GM23338 (cell line): ENCODE data around the gene ADIPOR2. TPM values are rescaled to one million over a fixed set of nuclear protein-coding genes. Genes with fewer than 3 reads are reported as not detected.

ENCODE experiments used
- ATAC-seq: fragments of 200-7000 bp; cut with Tn5 transposase; 3 replicates; pipeline ENCODE4 v1.9.1; 2020
- DNase-seq: peaks from one replicate; pipeline ENCODE4 v3.0.0-alpha.2; 2015; ENCODE audit warnings: low spot score
- H2AFZ ChIP-seq: fragments of 200-600 bp; sonication (generic); 2 replicates; pipeline ENCODE4 v1.8.0; 2016; ENCODE audit warnings: antibody characterized with exemption, mild to moderate bottlenecking, moderate library complexity
- H3F3A ChIP-seq: fragments of 200-600 bp; sonication (generic); replicated peaks from 2 replicates; pipeline ENCODE4 v1.8.0; 2017; ENCODE audit warnings: antibody characterized with exemption, mixed run types, low read depth
- H3K27ac ChIP-seq: fragments of 200-600 bp; sonication (generic); 2 replicates; pipeline ENCODE4 v1.6.1; 2016; ENCODE audit warnings: low read depth
- H3K27me3 ChIP-seq: fragments of 200-600 bp; sonication (generic); 2 replicates; pipeline ENCODE4 v1.8.0; 2016; ENCODE audit warnings: mild to moderate bottlenecking, mixed run types, moderate library complexity; ENCODE audit not compliant: insufficient read depth
- H3K36me3 ChIP-seq: fragments of 200-600 bp; sonication (generic); 2 replicates; pipeline ENCODE4 v1.8.0; 2016; ENCODE audit warnings: mild to moderate bottlenecking; ENCODE audit not compliant: insufficient read depth
- H3K4me1 ChIP-seq: fragments of 200-600 bp; sonication (generic); 2 replicates; pipeline ENCODE4 v1.8.0; 2016; ENCODE audit warnings: mild to moderate bottlenecking, moderate library complexity; ENCODE audit not compliant: insufficient read depth
- H3K4me2 ChIP-seq: fragments of 200-600 bp; sonication (generic); 2 replicates; pipeline ENCODE4 v1.7.1; 2017; ENCODE audit warnings: mixed run types
- H3K4me3 ChIP-seq: fragments of 200-600 bp; sonication (generic); 2 replicates; pipeline ENCODE4 v1.6.1; 2016; ENCODE audit warnings: mixed run types
- H3K79me2 ChIP-seq: fragments of 200-600 bp; sonication (generic); replicated peaks from 2 replicates; pipeline ENCODE4 v1.8.0; 2017; ENCODE audit warnings: mild to moderate bottlenecking; ENCODE audit not compliant: insufficient read depth
- H3K9me2 ChIP-seq: fragments of 200-600 bp; sonication (generic); 2 replicates; pipeline ENCODE4 v1.8.0; 2017; ENCODE audit not compliant: insufficient read depth
- H4K20me1 ChIP-seq: fragments of 200-600 bp; sonication (generic); replicated peaks from 2 replicates; pipeline ENCODE4 v1.8.0; 2017; ENCODE audit warnings: mild to moderate bottlenecking; ENCODE audit not compliant: insufficient read depth
- H3K27ac Mint-ChIP-seq: 2 replicates; pipeline ENCODE4 v1.8.0; 2020; ENCODE audit warnings: inconsistent platforms, mild to moderate bottlenecking, moderate library complexity, mixed read lengths
- H3K27me3 Mint-ChIP-seq: 3 replicates; pipeline ENCODE4 v1.8.0; 2022; ENCODE audit warnings: low read depth, mild to moderate bottlenecking, moderate library complexity, mixed read lengths, inconsistent platforms; ENCODE audit not compliant: insufficient read depth, poor library complexity
- H3K36me3 Mint-ChIP-seq: 3 replicates; pipeline ENCODE4 v1.8.0; 2021; ENCODE audit warnings: low read depth, mild to moderate bottlenecking, inconsistent platforms, moderate library complexity, mixed read lengths
- H3K4me1 Mint-ChIP-seq: 3 replicates; pipeline ENCODE4 v1.8.0; 2020; ENCODE audit warnings: mild to moderate bottlenecking, inconsistent platforms, mixed read lengths
- H3K4me3 Mint-ChIP-seq: 3 replicates; pipeline ENCODE4 v1.8.0; 2021; ENCODE audit warnings: moderate library complexity, mild to moderate bottlenecking, inconsistent platforms, mixed read lengths
- H3K9me3 Mint-ChIP-seq: 3 replicates; pipeline ENCODE4 v1.8.0; 2020; ENCODE audit warnings: moderate library complexity, mild to moderate bottlenecking, inconsistent platforms, mixed read lengths
- CREB1 ChIP-seq: fragments of 250-450 bp; sonication (Bioruptor Pico); IDR thresholded peaks from 2 replicates; pipeline ENCODE4 v1.5.0; 2020; ENCODE audit warnings: low read depth, mild to moderate bottlenecking, moderate library complexity
- EZH2 ChIP-seq: fragments of 200-600 bp; sonication (generic); IDR thresholded peaks from one replicate; pipeline ENCODE4 v1.8.0; 2017; ENCODE audit warnings: antibody characterized with exemption, mild to moderate bottlenecking, low read depth; ENCODE audit not compliant: unreplicated experiment
- EZH2phosphoT487 ChIP-seq: fragments of 200-600 bp; sonication (generic); IDR thresholded peaks from one replicate; pipeline ENCODE4 v1.8.1; 2018; ENCODE audit warnings: antibody characterized with exemption; ENCODE audit not compliant: unreplicated experiment
- JUNB ChIP-seq: IDR thresholded peaks from one replicate; pipeline ENCODE4 v1.6.1; 2016; ENCODE audit warnings: antibody characterized with exemption; ENCODE audit not compliant: unreplicated experiment
- NANOG ChIP-seq: IDR thresholded peaks from 2 replicates; pipeline ENCODE4 v1.6.1; 2016; ENCODE audit warnings: antibody characterized with exemption, borderline replicate concordance
- POLR2AphosphoS5 ChIP-seq: IDR thresholded peaks from 2 replicates; pipeline ENCODE4 v1.6.1; 2016; ENCODE audit warnings: antibody characterized with exemption, low read depth
- STAT1 ChIP-seq: IDR thresholded peaks from one replicate; pipeline ENCODE4 v1.6.1; 2016; ENCODE audit warnings: antibody characterized with exemption; ENCODE audit not compliant: unreplicated experiment
- ZNF114 ChIP-seq: fragments of 250-450 bp; sonication (Bioruptor Pico); IDR thresholded peaks from 2 replicates; pipeline ENCODE4 v1.5.0; 2020; ENCODE audit warnings: mild to moderate bottlenecking, moderate library complexity
- ZNF331 ChIP-seq: fragments of 250-450 bp; sonication (Bioruptor Pico); IDR thresholded peaks from 2 replicates; pipeline ENCODE4 v1.5.0; 2020; ENCODE audit warnings: low read depth, mild to moderate bottlenecking, moderate library complexity
- polyA plus RNA-seq: library from polyadenylated mRNA; unstranded; fragments of >200 nt; fragmentation: Nextera tagmentation; extraction: Ambion mirVana; gene quantifications from 2 replicates; pipeline ENCODE4 v1.2.1, GENCODE V29; 2016
- total RNA-seq: library from RNA; depleted of rRNA; stranded (reverse); fragments of >200 nt; shearing (Covaris generic); gene quantifications from 2 replicates; pipeline ENCODE4 v1.2.3, GENCODE V29; 2014
- TF ChIP-seq, protein P1 (sequence below): IDR thresholded peaks from 2 replicates; pipeline ENCODE4 v1.6.1; 2016; ENCODE audit warnings: antibody characterized with exemption
- TF ChIP-seq, protein P2 (sequence below), 2 experiments: fragments of 200-600 bp in 1 of 2; sonication (generic) in 1 of 2; conservative IDR thresholded peaks; 2 replicates each; pipeline versions ENCODE4 v1.5.1 to v1.6.1; 2016 to 2017; ENCODE audit warnings: antibody characterized with exemption in 2 of 2, low read depth in 2 of 2, mild to moderate bottlenecking in 2 of 2, moderate library complexity in 1 of 2
- TF ChIP-seq, protein P3 (sequence below): IDR thresholded peaks from one replicate; pipeline ENCODE4 v1.6.1; 2018; ENCODE audit warnings: antibody characterized with exemption; ENCODE audit not compliant: unreplicated experiment

ADIPOR2 gene
- total and polyA plus RNA-seq, 2 experiments from 2014 or later, result 11.7 to 36.2 TPM

DNA sequence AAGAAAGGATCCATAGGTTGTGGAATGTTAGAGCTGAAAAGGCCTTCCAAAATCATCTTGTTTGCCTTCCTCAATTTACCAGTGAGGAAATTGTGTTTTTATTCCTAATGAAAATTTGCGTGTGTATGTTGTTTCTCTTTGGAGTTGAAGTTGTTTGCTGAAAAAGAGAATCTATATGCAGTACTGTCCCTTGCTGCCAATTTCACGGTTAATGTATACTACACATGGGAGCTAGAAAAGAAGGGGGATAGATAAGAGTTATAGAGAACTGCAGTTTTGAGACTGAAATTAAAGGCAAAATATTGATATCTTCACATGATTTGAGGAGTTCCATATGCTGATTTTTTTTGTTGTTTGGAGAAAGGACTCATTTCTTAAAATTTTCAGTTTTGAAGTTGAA, 67.5 kb downstream of the ADIPOR2 start:
- Mint-ChIP-seq H3K4me3 (no peak overlapping the region), H3K27ac (0 out of 2 replicates have a peak overlapping the region, but pooled peaks have one; percentile 13), H3K4me1 (peaks cover 7% of the 10 kb centered on the region; the same call in 2 of the 3 replicates), H3K9me3 (no peaks in the 10 kb centered on the region), H3K27me3 (no peaks in the 10 kb centered on the region), H3K36me3 (peaks cover 14% of the 10 kb centered on the region; the same call in 2 of the 3 replicates)
- ATAC-seq, result no peak
- DNase-seq, result no peak
- peaks cover 70% of the 10 kb centered on the region for H3K79me2 ChIP-seq
- 0 out of 2 replicates have a peak, but pooled peaks cover 4% of the 10 kb centered on the region for H3K36me3 ChIP-seq
- H3K27me3 ChIP-seq, result no peaks in the 10 kb centered on the region
- no peak overlapping the region for H2AFZ ChIP-seq
- peaks cover 6% of the 10 kb centered on the region; the same call in 1 of the 2 replicates for H3K4me1 ChIP-seq
- no peaks in the 10 kb centered on the region for H3F3A ChIP-seq
- TF ChIP-seq, protein P1, sequence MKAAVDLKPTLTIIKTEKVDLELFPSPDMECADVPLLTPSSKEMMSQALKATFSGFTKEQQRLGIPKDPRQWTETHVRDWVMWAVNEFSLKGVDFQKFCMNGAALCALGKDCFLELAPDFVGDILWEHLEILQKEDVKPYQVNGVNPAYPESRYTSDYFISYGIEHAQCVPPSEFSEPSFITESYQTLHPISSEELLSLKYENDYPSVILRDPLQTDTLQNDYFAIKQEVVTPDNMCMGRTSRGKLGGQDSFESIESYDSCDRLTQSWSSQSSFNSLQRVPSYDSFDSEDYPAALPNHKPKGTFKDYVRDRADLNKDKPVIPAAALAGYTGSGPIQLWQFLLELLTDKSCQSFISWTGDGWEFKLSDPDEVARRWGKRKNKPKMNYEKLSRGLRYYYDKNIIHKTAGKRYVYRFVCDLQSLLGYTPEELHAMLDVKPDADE, result no peak
- TF ChIP-seq EZH2phosphoT487, result no peak
- no peak for TF ChIP-seq STAT1
- TF ChIP-seq POLR2AphosphoS5, result no peak
- H4K20me1 ChIP-seq, result peaks cover 14% of the 10 kb centered on the region
- H3K4me3 ChIP-seq, result no peak overlapping the region
- no peaks in the 10 kb centered on the region for H3K9me2 ChIP-seq
- no peak overlapping the region for H3K4me2 ChIP-seq
- H3K27ac ChIP-seq, result no peak overlapping the region

DNA sequence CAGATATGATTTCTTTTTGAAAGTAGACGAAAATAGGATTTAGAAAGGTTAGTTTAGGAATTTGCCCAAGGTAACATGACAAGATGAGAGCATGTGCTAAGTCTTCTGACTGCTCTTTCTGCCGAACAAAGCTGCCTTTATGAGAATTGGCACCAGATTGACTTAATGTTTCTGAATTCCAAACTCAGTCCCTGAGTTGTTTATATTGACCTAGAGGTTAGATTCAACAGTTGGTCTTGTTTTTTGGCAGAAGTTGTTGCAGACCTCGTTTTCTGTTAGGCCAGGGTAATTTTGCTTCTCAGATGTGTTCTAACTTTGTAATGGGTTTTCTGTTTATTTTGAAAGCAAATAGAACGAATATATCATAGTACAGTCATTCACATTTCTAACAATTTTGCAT, 68.0 kb downstream of the ADIPOR2 start:
- H3K27ac Mint-ChIP-seq, result peak overlapping the region; percentile 17; the same call in 1 of the 2 replicates
- DNase-seq (no peak), ATAC-seq (no peak)
- TF ChIP-seq ZNF331 (CRISPR knock-in tag) (no peak), STAT1 (no peak), CREB1 (CRISPR knock-in tag) (no peak), ZNF114 (no peak), JUNB (no peak), EZH2 (no peak), NANOG (no peak), POLR2AphosphoS5 (no peak), EZH2phosphoT487 (no peak)
- TF ChIP-seq, protein P2, sequence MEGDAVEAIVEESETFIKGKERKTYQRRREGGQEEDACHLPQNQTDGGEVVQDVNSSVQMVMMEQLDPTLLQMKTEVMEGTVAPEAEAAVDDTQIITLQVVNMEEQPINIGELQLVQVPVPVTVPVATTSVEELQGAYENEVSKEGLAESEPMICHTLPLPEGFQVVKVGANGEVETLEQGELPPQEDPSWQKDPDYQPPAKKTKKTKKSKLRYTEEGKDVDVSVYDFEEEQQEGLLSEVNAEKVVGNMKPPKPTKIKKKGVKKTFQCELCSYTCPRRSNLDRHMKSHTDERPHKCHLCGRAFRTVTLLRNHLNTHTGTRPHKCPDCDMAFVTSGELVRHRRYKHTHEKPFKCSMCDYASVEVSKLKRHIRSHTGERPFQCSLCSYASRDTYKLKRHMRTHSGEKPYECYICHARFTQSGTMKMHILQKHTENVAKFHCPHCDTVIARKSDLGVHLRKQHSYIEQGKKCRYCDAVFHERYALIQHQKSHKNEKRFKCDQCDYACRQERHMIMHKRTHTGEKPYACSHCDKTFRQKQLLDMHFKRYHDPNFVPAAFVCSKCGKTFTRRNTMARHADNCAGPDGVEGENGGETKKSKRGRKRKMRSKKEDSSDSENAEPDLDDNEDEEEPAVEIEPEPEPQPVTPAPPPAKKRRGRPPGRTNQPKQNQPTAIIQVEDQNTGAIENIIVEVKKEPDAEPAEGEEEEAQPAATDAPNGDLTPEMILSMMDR (conservative IDR thresholded peaks at IDR 0.05; ENCODE audit: low read depth in 2 of 2), result no peak
- TF ChIP-seq, protein P3, sequence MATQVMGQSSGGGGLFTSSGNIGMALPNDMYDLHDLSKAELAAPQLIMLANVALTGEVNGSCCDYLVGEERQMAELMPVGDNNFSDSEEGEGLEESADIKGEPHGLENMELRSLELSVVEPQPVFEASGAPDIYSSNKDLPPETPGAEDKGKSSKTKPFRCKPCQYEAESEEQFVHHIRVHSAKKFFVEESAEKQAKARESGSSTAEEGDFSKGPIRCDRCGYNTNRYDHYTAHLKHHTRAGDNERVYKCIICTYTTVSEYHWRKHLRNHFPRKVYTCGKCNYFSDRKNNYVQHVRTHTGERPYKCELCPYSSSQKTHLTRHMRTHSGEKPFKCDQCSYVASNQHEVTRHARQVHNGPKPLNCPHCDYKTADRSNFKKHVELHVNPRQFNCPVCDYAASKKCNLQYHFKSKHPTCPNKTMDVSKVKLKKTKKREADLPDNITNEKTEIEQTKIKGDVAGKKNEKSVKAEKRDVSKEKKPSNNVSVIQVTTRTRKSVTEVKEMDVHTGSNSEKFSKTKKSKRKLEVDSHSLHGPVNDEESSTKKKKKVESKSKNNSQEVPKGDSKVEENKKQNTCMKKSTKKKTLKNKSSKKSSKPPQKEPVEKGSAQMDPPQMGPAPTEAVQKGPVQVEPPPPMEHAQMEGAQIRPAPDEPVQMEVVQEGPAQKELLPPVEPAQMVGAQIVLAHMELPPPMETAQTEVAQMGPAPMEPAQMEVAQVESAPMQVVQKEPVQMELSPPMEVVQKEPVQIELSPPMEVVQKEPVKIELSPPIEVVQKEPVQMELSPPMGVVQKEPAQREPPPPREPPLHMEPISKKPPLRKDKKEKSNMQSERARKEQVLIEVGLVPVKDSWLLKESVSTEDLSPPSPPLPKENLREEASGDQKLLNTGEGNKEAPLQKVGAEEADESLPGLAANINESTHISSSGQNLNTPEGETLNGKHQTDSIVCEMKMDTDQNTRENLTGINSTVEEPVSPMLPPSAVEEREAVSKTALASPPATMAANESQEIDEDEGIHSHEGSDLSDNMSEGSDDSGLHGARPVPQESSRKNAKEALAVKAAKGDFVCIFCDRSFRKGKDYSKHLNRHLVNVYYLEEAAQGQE, result no peak
- TF ChIP-seq, protein P1, result no peak

More for the DNA sequence above, 68.0 kb downstream of the ADIPOR2 start:
- Histone ChIP-seq H3K79me2 (peaks cover 71% of the 10 kb centered on the region), H3K27ac (no peak overlapping the region), H3K4me1 (peaks cover 6% of the 10 kb centered on the region; the same call in 1 of the 2 replicates), H3K27me3 (no peaks in the 10 kb centered on the region), H4K20me1 (peaks cover 12% of the 10 kb centered on the region), H3K9me2 (no peaks in the 10 kb centered on the region), H3K4me3 (no peak overlapping the region), H3F3A (no peaks in the 10 kb centered on the region), H3K36me3 (0 out of 2 replicates have a peak, but pooled peaks cover 4% of the 10 kb centered on the region), H2AFZ (no peak overlapping the region), H3K4me2 (no peak overlapping the region)
- no peaks in the 10 kb centered on the region for H3K27me3 Mint-ChIP-seq
- no peaks in the 10 kb centered on the region for H3K9me3 Mint-ChIP-seq
- no peak overlapping the region for H3K4me3 Mint-ChIP-seq
- peaks cover 14% of the 10 kb centered on the region; the same call in 2 of the 3 replicates for H3K36me3 Mint-ChIP-seq
- H3K4me1 Mint-ChIP-seq, result peaks cover 7% of the 10 kb centered on the region; the same call in 2 of the 3 replicates
